Osteoblast (primary cell): ENCODE data around the gene LIMK1. TPM values are rescaled to one million over a fixed set of nuclear protein-coding genes. Genes with fewer than 3 reads are reported as not detected.

Source experiments
- DNase-seq: peaks from one replicate; pipeline ENCODE4 v3.0.0; 2011; ENCODE audit warnings: low spot score, mixed read lengths; ENCODE audit not compliant: insufficient read length; ENCODE audit errors: missing footprints
- H2AFZ ChIP-seq: 2 replicates; pipeline ENCODE4 v1.6.0; 2011; ENCODE audit warnings: mild to moderate bottlenecking, low read length
- H3K27ac ChIP-seq: 2 replicates; pipeline ENCODE4 v1.5.1; 2011; ENCODE audit warnings: mild to moderate bottlenecking, low read depth, low read length, moderate library complexity
- H3K27me3 ChIP-seq: 2 replicates; pipeline ENCODE4 v1.6.0; 2012; ENCODE audit warnings: mild to moderate bottlenecking, control low read depth, inconsistent platforms, low read length, moderate library complexity; ENCODE audit not compliant: insufficient read depth
- H3K36me3 ChIP-seq: 2 replicates; pipeline ENCODE4 v1.5.1; 2011; ENCODE audit warnings: mild to moderate bottlenecking, low read length, control low read depth, moderate library complexity; ENCODE audit not compliant: insufficient read depth
- H3K4me1 ChIP-seq: 2 replicates; pipeline ENCODE4 v1.5.1; 2011; ENCODE audit warnings: mild to moderate bottlenecking, low read length, control low read depth, moderate library complexity; ENCODE audit not compliant: insufficient read depth
- H3K4me2 ChIP-seq: 2 replicates; pipeline ENCODE4 v1.6.0; 2011; ENCODE audit warnings: mild to moderate bottlenecking, low read length; ENCODE audit not compliant: insufficient read depth
- H3K4me3 ChIP-seq: fragments of 200-600 bp; sonication (generic); 3 replicates; pipeline ENCODE4 v1.5.1; 2012; ENCODE audit warnings: mild to moderate bottlenecking, low read length, inconsistent platforms; ENCODE audit not compliant: insufficient read depth
- H3K79me2 ChIP-seq: 2 replicates; pipeline ENCODE4 v1.6.0; 2012; ENCODE audit warnings: mild to moderate bottlenecking, low read length, control low read depth, inconsistent platforms; ENCODE audit not compliant: insufficient read depth
- H3K9me3 ChIP-seq: 2 replicates; pipeline ENCODE4 v1.5.1; 2011; ENCODE audit warnings: low read depth, low read length, control low read depth
- H4K20me1 ChIP-seq: 2 replicates; pipeline ENCODE4 v1.6.0; 2012; ENCODE audit warnings: mild to moderate bottlenecking, low read length, control low read depth; ENCODE audit not compliant: insufficient read depth
- total RNA-seq: library from RNA; depleted of rRNA; stranded (reverse); fragments of >200 nt; gene quantifications from 2 replicates; pipeline ENCODE4 v1.2.3, GENCODE V29; 2012
- TF ChIP-seq, protein P1 (sequence below): IDR thresholded peaks from 2 replicates; pipeline ENCODE4 v1.5.1; 2011; ENCODE audit warnings: mild to moderate bottlenecking, low read depth, low read length, moderate library complexity; ENCODE audit errors: extremely low read depth

Gene LIMK1
- total RNA-seq, 1 donor, result 46.7 TPM

DNA sequence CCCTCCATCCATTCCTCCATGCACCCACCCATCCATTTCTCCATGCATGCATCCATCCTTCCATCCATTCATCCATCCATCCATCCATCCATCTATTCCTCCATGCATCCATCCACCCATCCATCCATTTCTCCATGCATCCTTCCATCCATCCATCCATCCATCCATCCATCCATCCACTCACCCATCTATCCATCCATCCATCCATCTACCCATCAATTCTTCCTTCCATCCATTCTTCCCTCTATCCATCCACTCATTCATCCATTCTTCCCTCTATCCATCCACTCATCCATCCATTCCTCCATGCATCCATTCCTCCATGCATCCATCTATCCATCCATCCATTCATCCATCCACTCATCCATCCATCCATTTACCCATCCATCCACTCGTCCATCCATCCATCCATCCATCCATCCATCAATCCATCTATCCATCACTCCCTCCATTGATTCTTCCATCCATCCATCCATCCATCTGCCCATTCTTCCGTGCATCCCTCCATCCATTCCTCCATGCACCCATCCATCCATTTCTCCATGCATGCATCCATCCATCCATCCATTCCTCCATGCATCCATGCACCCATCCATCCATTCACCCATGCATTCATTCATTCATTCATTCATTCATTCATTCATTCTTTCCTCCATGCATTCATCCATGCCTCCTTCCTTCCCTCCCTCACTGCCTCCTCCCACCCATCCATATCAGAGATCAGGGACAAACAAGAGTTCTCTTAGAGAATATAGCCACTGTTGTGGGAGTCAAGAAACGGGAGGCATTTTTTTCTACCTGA, 33.4 kb upstream of the LIMK1 start:
- TF ChIP-seq, protein P1, sequence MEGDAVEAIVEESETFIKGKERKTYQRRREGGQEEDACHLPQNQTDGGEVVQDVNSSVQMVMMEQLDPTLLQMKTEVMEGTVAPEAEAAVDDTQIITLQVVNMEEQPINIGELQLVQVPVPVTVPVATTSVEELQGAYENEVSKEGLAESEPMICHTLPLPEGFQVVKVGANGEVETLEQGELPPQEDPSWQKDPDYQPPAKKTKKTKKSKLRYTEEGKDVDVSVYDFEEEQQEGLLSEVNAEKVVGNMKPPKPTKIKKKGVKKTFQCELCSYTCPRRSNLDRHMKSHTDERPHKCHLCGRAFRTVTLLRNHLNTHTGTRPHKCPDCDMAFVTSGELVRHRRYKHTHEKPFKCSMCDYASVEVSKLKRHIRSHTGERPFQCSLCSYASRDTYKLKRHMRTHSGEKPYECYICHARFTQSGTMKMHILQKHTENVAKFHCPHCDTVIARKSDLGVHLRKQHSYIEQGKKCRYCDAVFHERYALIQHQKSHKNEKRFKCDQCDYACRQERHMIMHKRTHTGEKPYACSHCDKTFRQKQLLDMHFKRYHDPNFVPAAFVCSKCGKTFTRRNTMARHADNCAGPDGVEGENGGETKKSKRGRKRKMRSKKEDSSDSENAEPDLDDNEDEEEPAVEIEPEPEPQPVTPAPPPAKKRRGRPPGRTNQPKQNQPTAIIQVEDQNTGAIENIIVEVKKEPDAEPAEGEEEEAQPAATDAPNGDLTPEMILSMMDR, result no peak
- H3K27ac ChIP-seq, result no peak overlapping the region
- H4K20me1 ChIP-seq, result no peaks in the 10 kb centered on the region
- no peak overlapping the region for H3K4me2 ChIP-seq
- DNase-seq, result peak; percentile 43
- H3K36me3 ChIP-seq, result no peaks in the 10 kb centered on the region
- no peaks in the 10 kb centered on the region for H3K27me3 ChIP-seq
- no peaks in the 10 kb centered on the region for H3K4me1 ChIP-seq
- no peak overlapping the region for H2AFZ ChIP-seq
- no peaks in the 10 kb centered on the region for H3K79me2 ChIP-seq
- H3K4me3 ChIP-seq, result no peak overlapping the region
- H3K9me3 ChIP-seq, result no peaks in the 10 kb centered on the region

DNA sequence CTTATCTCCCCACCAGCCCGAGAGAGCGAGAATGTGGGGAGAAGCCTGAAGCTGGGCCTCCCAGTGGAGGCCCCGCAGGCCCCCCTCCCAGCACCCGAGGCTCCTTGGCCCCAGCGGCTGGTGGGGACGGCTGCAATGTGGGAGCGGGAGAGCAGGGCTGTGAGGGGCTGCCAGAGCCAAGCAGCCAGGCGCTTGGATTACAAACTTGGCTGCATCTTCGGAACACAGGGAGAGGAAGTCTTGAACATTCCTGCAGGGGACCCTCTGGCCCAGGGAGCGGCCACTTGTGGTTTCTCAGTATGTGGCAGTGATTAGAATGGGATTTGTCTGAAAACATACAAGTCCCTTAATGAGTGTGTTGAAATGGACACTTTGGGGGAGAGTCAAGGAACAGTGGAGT, 32.4 kb upstream of the LIMK1 start:
- no peaks in the 10 kb centered on the region for H3K4me1 ChIP-seq
- no peaks in the 10 kb centered on the region for H3K79me2 ChIP-seq
- no peak overlapping the region for H3K27ac ChIP-seq
- no peak overlapping the region for H3K4me2 ChIP-seq
- no peaks in the 10 kb centered on the region for H3K27me3 ChIP-seq
- H2AFZ ChIP-seq, result no peak overlapping the region
- DNase-seq, result peak; percentile 83
- H4K20me1 ChIP-seq, result no peaks in the 10 kb centered on the region
- H3K9me3 ChIP-seq, result no peaks in the 10 kb centered on the region
- no peaks in the 10 kb centered on the region for H3K36me3 ChIP-seq
- TF ChIP-seq, protein P1, result no peak
- H3K4me3 ChIP-seq, result no peak overlapping the region

DNA sequence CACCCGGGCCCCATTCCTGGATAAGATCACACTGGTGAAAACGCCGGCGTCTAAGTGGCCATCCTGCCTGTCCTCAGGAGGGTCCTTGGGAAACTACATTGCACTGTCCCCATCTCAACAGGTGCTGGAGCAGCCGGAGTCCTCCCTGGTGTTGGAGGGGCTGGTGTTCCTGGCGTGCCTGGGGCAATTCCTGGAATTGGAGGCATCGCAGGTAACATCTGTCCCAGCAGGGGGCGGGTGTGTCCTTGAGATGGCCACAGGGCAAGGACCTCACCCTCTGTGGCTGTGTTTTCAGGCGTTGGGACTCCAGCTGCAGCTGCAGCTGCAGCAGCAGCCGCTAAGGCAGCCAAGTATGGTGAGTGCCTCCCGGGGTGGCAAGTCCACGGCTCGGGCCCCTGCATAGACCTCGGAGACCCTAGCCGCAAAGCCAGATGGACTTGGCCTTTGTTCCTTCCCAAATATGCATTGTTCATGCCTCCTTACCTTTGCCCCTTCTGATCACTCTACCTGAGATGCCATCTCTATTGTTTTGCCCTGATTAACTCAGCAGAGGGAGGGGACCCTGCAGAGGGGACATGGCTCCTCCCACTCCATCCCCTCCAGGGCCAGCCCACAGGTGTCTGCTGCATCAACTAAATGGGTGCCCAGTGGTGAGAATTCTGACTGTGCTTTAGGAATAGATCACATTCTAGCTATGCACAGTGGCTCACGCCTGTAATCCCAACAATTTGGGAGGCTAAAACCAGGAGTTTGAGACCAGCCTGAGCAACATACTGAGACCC, 31.8 kb upstream of the LIMK1 start:
- DNase-seq, result peak; percentile 70
- H3K79me2 ChIP-seq, result no peaks in the 10 kb centered on the region
- no peaks in the 10 kb centered on the region for H3K4me1 ChIP-seq
- no peak overlapping the region for H3K4me2 ChIP-seq
- no peaks in the 10 kb centered on the region for H3K9me3 ChIP-seq
- H3K27me3 ChIP-seq, result no peaks in the 10 kb centered on the region
- H3K4me3 ChIP-seq, result no peak overlapping the region
- no peaks in the 10 kb centered on the region for H3K36me3 ChIP-seq
- TF ChIP-seq, protein P1, result peak; percentile 50
- H4K20me1 ChIP-seq, result no peaks in the 10 kb centered on the region
- no peak overlapping the region for H3K27ac ChIP-seq
- H2AFZ ChIP-seq, result no peak overlapping the region

DNA sequence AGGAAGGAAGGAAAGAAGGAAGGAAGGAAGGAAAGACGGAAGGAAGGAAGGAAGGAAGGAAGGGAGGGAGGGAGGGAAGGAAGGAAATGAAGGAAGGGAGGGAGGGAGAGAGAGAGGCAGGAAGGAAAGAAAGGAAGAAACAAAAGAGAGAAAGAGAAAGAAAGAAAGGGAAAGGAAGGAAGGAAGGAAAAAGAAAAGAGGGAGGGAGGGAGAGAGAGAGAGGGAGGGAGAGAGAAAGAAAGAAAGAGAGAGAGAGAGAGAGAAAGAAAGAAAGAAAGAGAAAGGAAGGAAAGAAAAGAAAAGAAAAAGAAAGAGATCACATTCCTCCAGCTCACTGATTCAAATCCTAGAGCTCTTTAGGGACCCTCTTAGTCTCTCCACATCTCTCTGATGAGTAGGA, 31.0 kb upstream of the LIMK1 start:
- Histone ChIP-seq H3K27ac (no peak overlapping the region), H2AFZ (no peak overlapping the region), H3K4me1 (no peaks in the 10 kb centered on the region), H3K4me2 (no peak overlapping the region), H3K36me3 (no peaks in the 10 kb centered on the region), H3K9me3 (no peaks in the 10 kb centered on the region), H4K20me1 (no peaks in the 10 kb centered on the region), H3K4me3 (no peak overlapping the region), H3K79me2 (no peaks in the 10 kb centered on the region), H3K27me3 (no peaks in the 10 kb centered on the region)
- TF ChIP-seq, protein P1, result no peak
- peak; percentile 22 for DNase-seq
